GM12891 (cell line): ENCODE measurements around the gene PRKCSH.
A peak's percentile ranks its signal among the peaks of the same experiment; 100 is the strongest.

Experiments used
- PAX5 ChIP-seq: IDR thresholded peaks from 2 replicates; pipeline ENCODE4 v1.6.1; 2011; ENCODE audit warnings: low read length, moderate library complexity, mild to moderate bottlenecking; ENCODE audit not compliant: insufficient read depth, severe bottlenecking
- POLR2A ChIP-seq: IDR thresholded peaks from 2 replicates; pipeline ENCODE4 v1.6.1; 2011; ENCODE audit warnings: low read depth, low read length, control low read depth
- POLR2AphosphoS5 ChIP-seq: IDR thresholded peaks from 2 replicates; pipeline ENCODE4 v1.6.1; 2011; ENCODE audit warnings: low read depth, low read length, control low read depth
- SPI1 ChIP-seq: IDR thresholded peaks from 2 replicates; pipeline ENCODE4 v1.6.1; 2011; ENCODE audit warnings: low read depth, low read length, control low read depth
- TAF1 ChIP-seq: IDR thresholded peaks from 2 replicates; pipeline ENCODE4 v1.6.1; 2011; ENCODE audit warnings: low read depth, low read length, control low read depth

DNA sequence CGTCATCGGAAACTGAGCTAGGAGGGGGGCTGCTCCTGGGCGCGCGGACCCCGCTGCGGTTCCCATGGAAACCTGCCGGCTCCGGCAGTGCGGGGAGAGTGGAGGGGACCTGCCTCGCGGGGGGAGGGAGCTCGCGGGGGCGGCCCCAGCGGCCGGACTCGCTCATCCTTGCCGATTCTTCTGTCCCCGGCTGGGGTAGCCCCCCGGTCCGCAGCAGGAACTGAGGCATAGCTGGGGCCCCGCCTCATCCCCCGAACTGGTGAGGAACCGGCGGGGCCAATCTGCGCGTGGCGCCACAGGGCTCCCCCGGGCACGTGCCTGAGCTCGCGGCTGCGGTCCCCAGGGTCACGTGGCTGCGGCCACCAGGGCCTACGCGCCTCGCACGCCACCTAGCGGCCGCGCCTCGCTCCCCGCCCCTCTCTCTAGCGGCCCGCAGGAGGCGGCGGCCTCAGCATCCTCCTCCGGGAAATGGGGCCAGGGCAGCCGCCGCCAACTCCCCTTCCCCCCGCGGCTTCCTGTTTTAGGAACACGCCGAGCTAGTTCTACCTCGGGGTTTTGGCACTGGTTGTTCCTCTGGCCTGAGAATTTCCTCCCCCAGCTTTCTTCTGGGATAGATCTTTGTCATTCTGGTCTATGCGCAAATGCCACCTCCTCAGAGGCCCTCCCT, 47.1 kb downstream of the PRKCSH start:
- TF ChIP-seq POLR2A (no peak), POLR2AphosphoS5 (0 out of 2 replicates have a peak, but pooled peaks have one; percentile 24), TAF1 (no peak), SPI1 (no peak), PAX5 (peak; percentile 33)
